ENCODE data around the gene CCN6.

The CCN6 gene

GRCh38 chr6:112113431-112113830 lies 59.5 kb downstream of the CCN6 start:
- H3K36me3 ChIP-seq (ENCODE audit: control insufficient read depth in 1 of 2, insufficient read depth in 2 of 2, low read length in 2 of 2), result peaks cover 0 to 9% of the 10 kb centered on the region in 2 donors
- H3K4me1 ChIP-seq (ENCODE audit: control insufficient read depth in 1 of 2, insufficient read depth in 2 of 2, low read length in 2 of 2), result no peaks in the 10 kb centered on the region
- no peak overlapping the region for H3K9ac ChIP-seq (ENCODE audit: low read depth in 1 of 2, low read length in 2 of 2)
- H3K27ac ChIP-seq (ENCODE audit: low read depth, low read length), result no peak overlapping the region
- no peaks in the 10 kb centered on the region for H3K27me3 ChIP-seq (ENCODE audit: control insufficient read depth in 1 of 2, insufficient read depth in 2 of 2, low read length in 2 of 2)
- no peak overlapping the region for H3K4me3 ChIP-seq (ENCODE audit: low read depth in 1 of 2, low read length in 2 of 2)
- H3K9me3 ChIP-seq (ENCODE audit: control insufficient read depth in 1 of 2, low read length in 2 of 2), result no peaks in the 10 kb centered on the region

GRCh38 chr6:112113918-112114317 lies 60.0 kb downstream of the CCN6 start:
- no peak overlapping the region for H3K4me3 ChIP-seq (ENCODE audit: low read depth in 1 of 2, low read length in 2 of 2)
- no peaks in the 10 kb centered on the region for H3K27me3 ChIP-seq (ENCODE audit: control insufficient read depth in 1 of 2, insufficient read depth in 2 of 2, low read length in 2 of 2)
- no peaks in the 10 kb centered on the region for H3K4me1 ChIP-seq (ENCODE audit: control insufficient read depth in 1 of 2, insufficient read depth in 2 of 2, low read length in 2 of 2)
- no peaks in the 10 kb centered on the region for H3K9me3 ChIP-seq (ENCODE audit: control insufficient read depth in 1 of 2, low read length in 2 of 2)
- no peak overlapping the region for H3K9ac ChIP-seq (ENCODE audit: low read depth in 1 of 2, low read length in 2 of 2)
- H3K36me3 ChIP-seq (ENCODE audit: control insufficient read depth in 1 of 2, insufficient read depth in 2 of 2, low read length in 2 of 2), result peaks cover 0 to 9% of the 10 kb centered on the region in 2 donors
- no peak overlapping the region for H3K27ac ChIP-seq (ENCODE audit: low read depth, low read length)

GRCh38 chr6:112114577-112115223 lies 60.8 kb downstream of the CCN6 start:
- Histone ChIP-seq H3K9me3 (ENCODE audit: control insufficient read depth in 1 of 2, low read length in 2 of 2) (no peaks in the 10 kb centered on the region), H3K9ac (ENCODE audit: low read depth in 1 of 2, low read length in 2 of 2) (no peak overlapping the region), H3K27me3 (ENCODE audit: control insufficient read depth in 1 of 2, insufficient read depth in 2 of 2, low read length in 2 of 2) (no peaks in the 10 kb centered on the region), H3K27ac (ENCODE audit: low read depth, low read length) (no peak overlapping the region), H3K4me3 (ENCODE audit: low read depth in 1 of 2, low read length in 2 of 2) (no peak overlapping the region), H3K4me1 (ENCODE audit: control insufficient read depth in 1 of 2, insufficient read depth in 2 of 2, low read length in 2 of 2) (no peaks in the 10 kb centered on the region), H3K36me3 (ENCODE audit: control insufficient read depth in 1 of 2, insufficient read depth in 2 of 2, low read length in 2 of 2) (peaks cover 0 to 9% of the 10 kb centered on the region in 2 donors)

GRCh38 chr6:112116221-112116620 lies 62.3 kb downstream of the CCN6 start:
- H3K4me1 ChIP-seq (ENCODE audit: control insufficient read depth in 1 of 2, insufficient read depth in 2 of 2, low read length in 2 of 2), result no peaks in the 10 kb centered on the region
- H3K4me3 ChIP-seq (ENCODE audit: low read depth in 1 of 2, low read length in 2 of 2), result no peak overlapping the region
- H3K36me3 ChIP-seq (ENCODE audit: control insufficient read depth in 1 of 2, insufficient read depth in 2 of 2, low read length in 2 of 2), result peaks cover 0 to 9% of the 10 kb centered on the region in 2 donors
- no peak overlapping the region for H3K27ac ChIP-seq (ENCODE audit: low read depth, low read length)
- no peaks in the 10 kb centered on the region for H3K27me3 ChIP-seq (ENCODE audit: control insufficient read depth in 1 of 2, insufficient read depth in 2 of 2, low read length in 2 of 2)
- H3K9ac ChIP-seq (ENCODE audit: low read depth in 1 of 2, low read length in 2 of 2), result no peak overlapping the region
- H3K9me3 ChIP-seq (ENCODE audit: control insufficient read depth in 1 of 2, low read length in 2 of 2), result no peaks in the 10 kb centered on the region

GRCh38 chr6:112117554-112117953 lies 63.6 kb downstream of the CCN6 start:
- Histone ChIP-seq H3K27ac (ENCODE audit: low read depth, low read length) (no peak overlapping the region), H3K9me3 (ENCODE audit: control insufficient read depth in 1 of 2, low read length in 2 of 2) (no peaks in the 10 kb centered on the region), H3K4me1 (ENCODE audit: control insufficient read depth in 1 of 2, insufficient read depth in 2 of 2, low read length in 2 of 2) (no peaks in the 10 kb centered on the region), H3K27me3 (ENCODE audit: control insufficient read depth in 1 of 2, insufficient read depth in 2 of 2, low read length in 2 of 2) (no peaks in the 10 kb centered on the region), H3K9ac (ENCODE audit: low read depth in 1 of 2, low read length in 2 of 2) (no peak overlapping the region), H3K4me3 (ENCODE audit: low read depth in 1 of 2, low read length in 2 of 2) (no peak overlapping the region), H3K36me3 (ENCODE audit: control insufficient read depth in 1 of 2, insufficient read depth in 2 of 2, low read length in 2 of 2) (peaks cover 0 to 9% of the 10 kb centered on the region in 2 donors)

- H3K4me3 ChIP-seq (ENCODE audit: low read depth in 1 of 2, low read length in 2 of 2), result no peak overlapping the region
- H3K9ac ChIP-seq (ENCODE audit: low read depth in 1 of 2, low read length in 2 of 2), result no peak overlapping the region
- H3K36me3 ChIP-seq (ENCODE audit: control insufficient read depth in 1 of 2, insufficient read depth in 2 of 2, low read length in 2 of 2), result peaks cover 0 to 9% of the 10 kb centered on the region in 2 donors
- no peaks in the 10 kb centered on the region for H3K4me1 ChIP-seq (ENCODE audit: control insufficient read depth in 1 of 2, insufficient read depth in 2 of 2, low read length in 2 of 2)
- no peaks in the 10 kb centered on the region for H3K9me3 ChIP-seq (ENCODE audit: control insufficient read depth in 1 of 2, low read length in 2 of 2)
- H3K27ac ChIP-seq (ENCODE audit: low read depth, low read length), result no peak overlapping the region
- H3K27me3 ChIP-seq (ENCODE audit: control insufficient read depth in 1 of 2, insufficient read depth in 2 of 2, low read length in 2 of 2), result no peaks in the 10 kb centered on the region
These were observed 64.1 kb downstream of the CCN6 start for GRCh38 chr6:112118034-112118433.
